Measurements from ENCODE around the gene TRAF3IP3.

GRCh38 chr1:209761011-209761635, 5.3 kb downstream of the TRAF3IP3 start:
- TF ChIP-seq POLR2A (IDR thresholded peaks at IDR 0.05; ENCODE audit: insufficient read depth in 1 of 2, low read depth in 2 of 2, low read length in 2 of 2) (no peak), ZNF530 (CRISPR knock-in tag; IDR thresholded peaks at IDR 0.05; ENCODE audit: low read depth) (no peak), NR1H2 (CRISPR knock-in tag; IDR thresholded peaks at IDR 0.05; ENCODE audit: borderline replicate concordance, low read depth) (no peak), ZNF564 (CRISPR knock-in tag; IDR thresholded peaks at IDR 0.05) (no peak), ZNF207 (IDR thresholded peaks at IDR 0.05; ENCODE audit: borderline replicate concordance) (no peak), SETDB1 (CRISPR knock-in tag; IDR thresholded peaks at IDR 0.05; ENCODE audit: borderline replicate concordance) (no peak), MIXL1 (CRISPR knock-in tag; IDR thresholded peaks at IDR 0.05) (no peak), CBX5 (CRISPR knock-in tag; IDR thresholded peaks at IDR 0.05; ENCODE audit: borderline replicate concordance) (no peak), RNF2 (conservative IDR thresholded peaks at IDR 0.05; ENCODE audit: low read depth) (no peak), PRDM4 (CRISPR knock-in tag; IDR thresholded peaks at IDR 0.05; ENCODE audit: borderline replicate concordance) (no peak), DPF2 (CRISPR knock-in tag; IDR thresholded peaks at IDR 0.05; ENCODE audit: borderline replicate concordance, low read depth) (no peak)

All from HepG2 (cell line).